Smooth muscle cell (in vitro differentiated cells): ENCODE results near the gene ACP1. TPM values are rescaled to one million over a fixed set of nuclear protein-coding genes. Genes with fewer than 3 reads are reported as not detected.
A peak's percentile ranks its signal among the peaks of the same experiment; 100 is the strongest.

Experiments
- DNase-seq: peaks from one replicate; lab custom pipeline; 2025; ENCODE audit not compliant: unreplicated experiment; lab: John Stamatoyannopoulos, UW
- H2AFZ ChIP-seq: fragments of 200-600 bp; sonication (generic); 2 replicates; pipeline ENCODE4 v1.6.0; 2016; ENCODE audit warnings: antibody characterized with exemption, low read depth, mild to moderate bottlenecking
- H3F3A ChIP-seq: fragments of 200-600 bp; sonication (generic); 2 replicates; pipeline ENCODE4 v1.6.0; 2017; ENCODE audit warnings: antibody characterized with exemption, low read depth
- H3K27ac ChIP-seq: fragments of 200-600 bp; sonication (generic); 2 replicates; pipeline ENCODE4 v1.5.1; 2016; ENCODE audit warnings: low read depth, mild to moderate bottlenecking
- H3K27me3 ChIP-seq: fragments of 200-600 bp; sonication (generic); 2 replicates; pipeline ENCODE4 v1.6.1; 2016; ENCODE audit warnings: low read depth, mild to moderate bottlenecking
- H3K36me3 ChIP-seq: fragments of 200-600 bp; sonication (generic); 2 replicates; pipeline ENCODE4 v1.5.1; 2016; ENCODE audit warnings: low read depth
- H3K4me1 ChIP-seq: fragments of 200-600 bp; sonication (generic); 2 replicates; pipeline ENCODE4 v1.5.1; 2016; ENCODE audit warnings: low read depth
- H3K4me2 ChIP-seq: fragments of 200-600 bp; sonication (generic); 2 replicates; pipeline ENCODE4 v1.6.0; 2016; ENCODE audit warnings: mild to moderate bottlenecking
- H3K4me3 ChIP-seq: fragments of 200-600 bp; sonication (generic); 2 replicates; pipeline ENCODE4 v1.5.1; 2016; ENCODE audit warnings: mild to moderate bottlenecking
- H3K79me2 ChIP-seq: fragments of 200-600 bp; sonication (generic); 2 replicates; pipeline ENCODE4 v1.6.0; 2016; ENCODE audit warnings: low read depth, mild to moderate bottlenecking
- H3K9ac ChIP-seq: fragments of 200-600 bp; sonication (generic); 2 replicates; pipeline ENCODE4 v1.6.0; 2016; ENCODE audit warnings: low read depth
- H3K9me3 ChIP-seq: fragments of 200-600 bp; sonication (generic); replicated peaks from 2 replicates; pipeline ENCODE4 v1.5.1; 2016; ENCODE audit warnings: low read depth
- H4K20me1 ChIP-seq: fragments of 200-600 bp; sonication (generic); 2 replicates; pipeline ENCODE4 v1.6.0; 2016; ENCODE audit warnings: low read depth
- WGBS: methylation state at CpG from one replicate; pipeline ENCODE4 v1.1.7; 2016; ENCODE audit warnings: low lambda C conversion rate; 5-methylcytosine and 5-hydroxymethylcytosine counted together
- polyA plus RNA-seq: library from polyadenylated mRNA; unstranded; fragments of >200 nt; fragmentation: Nextera tagmentation; extraction: Ambion mirVana; gene quantifications from 2 replicates; pipeline ENCODE4 v1.2.1, GENCODE V29; 2016
- total RNA-seq: library from RNA; depleted of rRNA; stranded (reverse); fragments of >200 nt; gene quantifications from 2 replicates; pipeline ENCODE4 v1.2.3, GENCODE V29; 2014
- TF ChIP-seq, protein P1 (sequence below): fragments of 200-600 bp; sonication (generic); IDR thresholded peaks from 2 replicates; pipeline ENCODE4 v1.5.1; 2017; ENCODE audit warnings: borderline replicate concordance, mild to moderate bottlenecking, antibody characterized with exemption; ENCODE audit not compliant: insufficient read depth, poor library complexity, severe bottlenecking

Gene ACP1
- total and polyA plus RNA-seq, 2 experiments from 2014 or later, result 168 to 182 TPM

DNA sequence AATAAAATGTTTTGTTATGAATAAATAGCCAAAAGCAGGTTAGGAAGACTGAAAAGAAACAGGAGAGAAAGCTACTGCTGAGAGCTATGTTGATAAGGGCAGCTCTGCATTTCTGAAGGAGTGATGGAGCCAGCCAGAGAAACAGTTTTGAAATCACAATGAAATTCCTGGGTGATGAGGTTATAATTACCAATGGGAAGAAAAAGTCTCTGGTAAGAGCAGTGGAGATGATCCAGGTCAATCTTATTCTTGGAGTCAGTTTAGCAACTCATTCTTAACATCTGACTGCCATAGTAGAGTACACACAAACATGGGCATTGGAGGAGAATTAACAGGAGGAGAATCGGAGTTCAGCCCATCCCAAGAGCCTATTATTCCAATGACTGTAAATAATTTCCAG, 20.8 kb downstream of the ACP1 start:
- Histone ChIP-seq H3K9ac (no peak overlapping the region), H3K9me3 (no peaks in the 10 kb centered on the region), H3K79me2 (no peaks in the 10 kb centered on the region), H2AFZ (no peak overlapping the region), H4K20me1 (peaks cover 56% of the 10 kb centered on the region), H3F3A (peaks cover 8% of the 10 kb centered on the region), H3K36me3 (no peaks in the 10 kb centered on the region), H3K27ac (no peak overlapping the region), H3K27me3 (peaks cover 61% of the 10 kb centered on the region), H3K4me3 (no peak overlapping the region), H3K4me2 (no peak overlapping the region), H3K4me1 (peaks cover 22% of the 10 kb centered on the region)
- TF ChIP-seq, protein P1, sequence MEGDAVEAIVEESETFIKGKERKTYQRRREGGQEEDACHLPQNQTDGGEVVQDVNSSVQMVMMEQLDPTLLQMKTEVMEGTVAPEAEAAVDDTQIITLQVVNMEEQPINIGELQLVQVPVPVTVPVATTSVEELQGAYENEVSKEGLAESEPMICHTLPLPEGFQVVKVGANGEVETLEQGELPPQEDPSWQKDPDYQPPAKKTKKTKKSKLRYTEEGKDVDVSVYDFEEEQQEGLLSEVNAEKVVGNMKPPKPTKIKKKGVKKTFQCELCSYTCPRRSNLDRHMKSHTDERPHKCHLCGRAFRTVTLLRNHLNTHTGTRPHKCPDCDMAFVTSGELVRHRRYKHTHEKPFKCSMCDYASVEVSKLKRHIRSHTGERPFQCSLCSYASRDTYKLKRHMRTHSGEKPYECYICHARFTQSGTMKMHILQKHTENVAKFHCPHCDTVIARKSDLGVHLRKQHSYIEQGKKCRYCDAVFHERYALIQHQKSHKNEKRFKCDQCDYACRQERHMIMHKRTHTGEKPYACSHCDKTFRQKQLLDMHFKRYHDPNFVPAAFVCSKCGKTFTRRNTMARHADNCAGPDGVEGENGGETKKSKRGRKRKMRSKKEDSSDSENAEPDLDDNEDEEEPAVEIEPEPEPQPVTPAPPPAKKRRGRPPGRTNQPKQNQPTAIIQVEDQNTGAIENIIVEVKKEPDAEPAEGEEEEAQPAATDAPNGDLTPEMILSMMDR, result no peak
- WGBS, result 88% methylated on average over 1 of the region's 1 CpG
- DNase-seq, result no peak

GRCh38 chr2:286035-286434, 21.3 kb downstream of the ACP1 start:
- Histone ChIP-seq H3K9ac (no peak overlapping the region), H4K20me1 (peaks cover 51% of the 10 kb centered on the region), H3K36me3 (no peaks in the 10 kb centered on the region), H3K9me3 (no peaks in the 10 kb centered on the region), H2AFZ (no peak overlapping the region), H3K4me3 (no peak overlapping the region), H3F3A (peaks cover 8% of the 10 kb centered on the region), H3K4me2 (no peak overlapping the region), H3K79me2 (no peaks in the 10 kb centered on the region), H3K27me3 (peaks cover 66% of the 10 kb centered on the region), H3K27ac (no peak overlapping the region), H3K4me1 (peaks cover 22% of the 10 kb centered on the region)
- TF ChIP-seq, protein P1, result no peak
- no peak for DNase-seq
- WGBS, result 83% methylated on average over 6 of the region's 6 CpGs

DNA sequence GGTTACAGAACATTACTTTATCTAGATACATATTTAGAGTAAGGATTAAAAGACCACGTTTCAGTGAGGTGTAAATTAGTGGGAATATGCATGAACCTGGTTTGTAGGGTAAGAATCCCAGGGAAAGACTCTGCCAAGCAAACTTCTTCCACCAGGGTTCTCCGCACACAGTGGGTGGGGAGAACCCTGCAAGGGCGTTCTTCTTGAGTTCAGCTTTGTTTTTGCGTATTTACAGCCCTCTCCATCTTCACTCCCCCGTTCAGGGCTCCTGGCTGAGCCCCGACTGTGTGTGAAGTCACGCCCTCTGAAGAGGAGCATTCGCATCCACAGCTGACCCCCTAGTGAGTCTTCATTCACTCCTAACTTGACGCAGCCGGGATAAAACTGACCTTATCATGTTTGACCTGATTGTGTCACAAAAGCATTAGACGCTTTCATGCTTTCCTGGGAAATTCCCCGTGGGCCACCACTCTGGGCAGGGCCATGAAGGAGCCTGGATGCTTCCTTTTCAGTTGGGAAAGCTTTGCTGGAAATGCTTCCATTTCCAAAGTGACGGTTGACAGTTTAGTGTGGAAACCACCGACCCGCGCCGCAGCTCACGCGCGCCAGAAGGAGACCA, 22.1 kb downstream of the ACP1 start:
- peaks cover 43% of the 10 kb centered on the region for H4K20me1 ChIP-seq
- TF ChIP-seq, protein P1, result no peak
- H3K9me3 ChIP-seq, result no peaks in the 10 kb centered on the region
- no peak overlapping the region for H2AFZ ChIP-seq
- H3K9ac ChIP-seq, result no peak overlapping the region
- H3K79me2 ChIP-seq, result no peaks in the 10 kb centered on the region
- 9% methylated on average over 20 of the region's 20 CpGs for WGBS
- H3K36me3 ChIP-seq, result no peaks in the 10 kb centered on the region
- H3K4me1 ChIP-seq, result peaks cover 22% of the 10 kb centered on the region
- no peak overlapping the region for H3K27ac ChIP-seq
- peak overlapping the region; percentile 98 for H3K4me2 ChIP-seq
- peaks cover 75% of the 10 kb centered on the region for H3K27me3 ChIP-seq
- H3F3A ChIP-seq, result peaks cover 8% of the 10 kb centered on the region
- DNase-seq, result no peak
- peak overlapping the region; percentile 68 for H3K4me3 ChIP-seq

DNA sequence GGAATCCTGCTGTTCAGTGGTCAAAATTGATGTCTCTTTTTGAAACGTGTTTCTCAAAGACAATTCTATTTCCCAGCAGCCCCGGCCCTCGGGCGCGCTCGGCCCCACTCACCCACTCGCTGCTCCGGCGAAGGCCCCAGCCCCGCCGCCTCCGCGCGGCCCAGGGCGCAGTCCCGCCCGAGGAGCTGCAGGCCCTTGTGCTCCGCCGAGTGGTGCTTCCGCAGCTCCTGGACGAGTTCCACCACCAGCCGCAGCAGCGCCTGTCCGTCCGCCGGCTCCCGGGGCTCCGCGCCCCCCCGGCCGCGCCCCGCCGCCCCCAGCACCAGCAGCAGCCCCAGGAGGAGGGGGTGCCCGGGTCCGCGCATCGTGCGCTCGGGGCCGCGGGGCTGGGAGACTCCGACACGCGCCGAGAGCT, 22.7 kb downstream of the ACP1 start:
- H3K4me3 ChIP-seq, result peak overlapping the region; percentile 68
- no peaks in the 10 kb centered on the region for H3K79me2 ChIP-seq
- H3K4me2 ChIP-seq, result peak overlapping the region; percentile 98
- no peaks in the 10 kb centered on the region for H3K9me3 ChIP-seq
- H3K9ac ChIP-seq, result no peak overlapping the region
- no peak for DNase-seq
- peaks cover 8% of the 10 kb centered on the region for H3F3A ChIP-seq
- peaks cover 22% of the 10 kb centered on the region for H3K4me1 ChIP-seq
- no peak overlapping the region for H2AFZ ChIP-seq
- H3K27me3 ChIP-seq, result peaks cover 79% of the 10 kb centered on the region
- TF ChIP-seq, protein P1, result no peak
- 1% methylated on average over 10 of the region's 46 CpGs for WGBS
- no peaks in the 10 kb centered on the region for H3K36me3 ChIP-seq
- no peak overlapping the region for H3K27ac ChIP-seq
- peaks cover 41% of the 10 kb centered on the region for H4K20me1 ChIP-seq
